ENCODE measurements around the gene MTMR10.

Gene MTMR10

GRCh38 chr15:30924353-30924752 is 67.1 kb downstream of the MTMR10 start:
- no peak for TF ChIP-seq CTCF (IDR thresholded peaks at IDR 0.05; ENCODE audit: insufficient read depth, low read depth, low read length, missing control alignments)
- H3K4me3 ChIP-seq (ENCODE audit: low read length): no peak overlapping the region
- no peak for DNase-seq (ENCODE audit: low read depth)

GRCh38 chr15:30923429-30923828 is 68.0 kb downstream of the MTMR10 start:
- no peak overlapping the region for H3K4me3 ChIP-seq (ENCODE audit: low read length)
- no peak for DNase-seq (ENCODE audit: low read depth)
- no peak for TF ChIP-seq CTCF (IDR thresholded peaks at IDR 0.05; ENCODE audit: insufficient read depth, low read depth, low read length, missing control alignments)

GRCh38 chr15:30922480-30923311 is 68.7 kb downstream of the MTMR10 start:
- DNase-seq (ENCODE audit: low read depth): peak; percentile 81
- H3K4me3 ChIP-seq (ENCODE audit: low read length): no peak overlapping the region
- TF ChIP-seq CTCF (IDR thresholded peaks at IDR 0.05; ENCODE audit: insufficient read depth, low read depth, low read length, missing control alignments): no peak

- no peak overlapping the region for H3K4me3 ChIP-seq (ENCODE audit: low read length)
- TF ChIP-seq CTCF (IDR thresholded peaks at IDR 0.05; ENCODE audit: insufficient read depth, low read depth, low read length, missing control alignments): no peak
- no peak for DNase-seq (ENCODE audit: low read depth)
These were observed 69.5 kb downstream of the MTMR10 start for GRCh38 chr15:30921781-30922479.

GRCh38 chr15:30921106-30921505 is 70.3 kb downstream of the MTMR10 start:
- DNase-seq (ENCODE audit: low read depth): no peak
- H3K4me3 ChIP-seq (ENCODE audit: low read length): no peak overlapping the region
- no peak for TF ChIP-seq CTCF (IDR thresholded peaks at IDR 0.05; ENCODE audit: insufficient read depth, low read depth, low read length, missing control alignments)

- no peak for TF ChIP-seq CTCF (IDR thresholded peaks at IDR 0.05; ENCODE audit: insufficient read depth, low read depth, low read length, missing control alignments)
- H3K4me3 ChIP-seq (ENCODE audit: low read length): no peak overlapping the region
- DNase-seq (ENCODE audit: low read depth): no peak
These were observed 71.4 kb downstream of the MTMR10 start for GRCh38 chr15:30919877-30920550.
